SK-N-MC (cell line): ENCODE results near the gene KRTAP10-4.

Experiments
- EZH2 ChIP-seq: fragments of 200-600 bp; sonication (generic); IDR thresholded peaks from one replicate; pipeline ENCODE4 v1.6.1; 2017; ENCODE audit warnings: antibody characterized with exemption
- FOXP2 ChIP-seq: optimal IDR thresholded peaks from 2 replicates; pipeline ENCODE3; 2011; ENCODE audit warnings: mild to moderate bottlenecking, moderate library complexity; ENCODE audit not compliant: insufficient read depth; ENCODE audit errors: extremely low read length, control extremely low read depth
- POLR2AphosphoS5 ChIP-seq: IDR thresholded peaks from 2 replicates; pipeline ENCODE4 v1.6.1; 2012; ENCODE audit warnings: mild to moderate bottlenecking, low read depth, low read length, borderline replicate concordance

GRCh38 chr21:44568261-44568660 is 5.3 kb upstream of the KRTAP10-4 start:
- no peak for TF ChIP-seq POLR2AphosphoS5
- no peak for TF ChIP-seq EZH2
- no peak for TF ChIP-seq FOXP2
